ENCODE data around the gene DUSP22. TPM values are rescaled to one million over a fixed set of nuclear protein-coding genes. Genes with fewer than 3 reads are reported as not detected.
A peak's percentile ranks its signal among the peaks of the same experiment; 100 is the strongest.

Gene DUSP22
- total RNA-seq, 4 donors from 2014 or later: 35.4 to 213 (median 49.5) TPM

DNA sequence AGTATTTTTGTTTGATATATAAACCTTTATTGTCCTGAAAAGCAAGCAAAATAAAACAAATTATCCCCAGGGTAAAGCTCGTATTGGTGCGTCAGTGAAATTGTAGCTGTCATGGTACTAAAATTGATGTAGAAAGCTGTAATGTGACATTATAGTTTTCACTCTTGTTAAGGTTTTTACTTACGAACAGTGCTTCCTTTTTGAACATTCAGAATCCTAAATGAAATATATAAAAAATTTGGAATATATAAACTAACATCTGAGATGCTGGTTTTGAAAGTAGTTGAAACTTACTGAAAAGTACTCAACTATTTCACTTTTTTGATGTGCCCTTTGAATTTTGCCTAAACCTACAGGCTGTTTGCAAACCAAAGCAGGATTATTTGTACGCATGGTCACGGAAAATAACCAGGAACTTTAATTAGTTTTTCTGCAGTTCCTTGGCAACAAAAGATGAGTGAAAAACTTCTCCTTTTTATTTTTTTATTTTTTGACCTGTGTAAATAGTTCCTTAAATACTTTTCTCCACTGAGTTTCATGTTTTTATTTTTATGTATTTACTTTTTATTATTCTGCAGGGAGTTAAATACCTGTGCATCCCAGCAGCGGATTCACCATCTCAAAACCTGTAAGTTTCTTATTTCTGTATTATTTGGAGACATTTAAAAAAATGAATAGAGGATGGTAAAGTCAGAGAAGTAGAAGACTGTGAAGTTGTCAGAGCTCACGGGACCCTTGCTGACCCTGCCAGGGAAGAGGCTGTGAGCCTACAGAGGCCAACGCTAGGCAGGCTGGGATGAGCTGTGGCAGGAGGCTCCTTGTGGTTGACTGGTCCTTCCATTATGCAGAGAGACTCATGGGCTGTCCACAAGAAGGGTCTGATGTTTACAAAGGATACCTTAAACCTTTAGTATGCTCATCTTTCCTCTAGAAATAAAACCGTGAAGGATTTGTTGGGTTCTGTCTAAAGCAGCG lies 42.5 kb downstream of the DUSP22 start:
- H3K27me3 ChIP-seq: no peaks in the 10 kb centered on the region
- no peak overlapping the region for H3K4me3 ChIP-seq
- TF ChIP-seq, protein P1, sequence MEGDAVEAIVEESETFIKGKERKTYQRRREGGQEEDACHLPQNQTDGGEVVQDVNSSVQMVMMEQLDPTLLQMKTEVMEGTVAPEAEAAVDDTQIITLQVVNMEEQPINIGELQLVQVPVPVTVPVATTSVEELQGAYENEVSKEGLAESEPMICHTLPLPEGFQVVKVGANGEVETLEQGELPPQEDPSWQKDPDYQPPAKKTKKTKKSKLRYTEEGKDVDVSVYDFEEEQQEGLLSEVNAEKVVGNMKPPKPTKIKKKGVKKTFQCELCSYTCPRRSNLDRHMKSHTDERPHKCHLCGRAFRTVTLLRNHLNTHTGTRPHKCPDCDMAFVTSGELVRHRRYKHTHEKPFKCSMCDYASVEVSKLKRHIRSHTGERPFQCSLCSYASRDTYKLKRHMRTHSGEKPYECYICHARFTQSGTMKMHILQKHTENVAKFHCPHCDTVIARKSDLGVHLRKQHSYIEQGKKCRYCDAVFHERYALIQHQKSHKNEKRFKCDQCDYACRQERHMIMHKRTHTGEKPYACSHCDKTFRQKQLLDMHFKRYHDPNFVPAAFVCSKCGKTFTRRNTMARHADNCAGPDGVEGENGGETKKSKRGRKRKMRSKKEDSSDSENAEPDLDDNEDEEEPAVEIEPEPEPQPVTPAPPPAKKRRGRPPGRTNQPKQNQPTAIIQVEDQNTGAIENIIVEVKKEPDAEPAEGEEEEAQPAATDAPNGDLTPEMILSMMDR (IDR thresholded peaks at IDR 0.05): no peak
- TF ChIP-seq POLR2A (IDR thresholded peaks at IDR 0.05): no peak
- no peak for TF ChIP-seq POLR2AphosphoS5 (IDR thresholded peaks at IDR 0.05)
- no peak for TF ChIP-seq EP300 (IDR thresholded peaks at IDR 0.05; ENCODE audit: low read depth)
- 87 to 90% methylated on average over 10 of the region's 10 CpGs for WGBS, 2 donors (ENCODE audit: low coverage in 1 of 2)
- H3K4me1 ChIP-seq: peaks cover 3 to 22% (median 9%) of the 10 kb centered on the region in 4 donors
- in situ Hi-C loops (cut with MboI; ENCODE audit: low pct_ligation_motif_present in 1 of 4, low pct_unique_long_range_greater_than_20kb in 1 of 4, low sequenced_read_pairs in 3 of 4) (no loop called here), intact Hi-C loops (cut with DNase I; ENCODE audit: low total_unique reads) (no loop called here)
- DNase-seq: no peak
- no peaks in the 10 kb centered on the region for H3K9me3 ChIP-seq
- H3K27ac ChIP-seq: no peak overlapping the region
- H3K36me3 ChIP-seq: no peaks in the 10 kb centered on the region

GRCh38 chr6:335572-335971 lies 43.3 kb downstream of the DUSP22 start:
- intact Hi-C loops (cut with DNase I; ENCODE audit: low total_unique reads) (no loop called here), in situ Hi-C loops (cut with MboI; ENCODE audit: low pct_ligation_motif_present in 1 of 4, low pct_unique_long_range_greater_than_20kb in 1 of 4, low sequenced_read_pairs in 3 of 4) (no loop called here)
- WGBS, 2 donors (ENCODE audit: low coverage in 1 of 2): 85 to 88% methylated on average over 6 of the region's 6 CpGs
- H3K36me3 ChIP-seq: no peaks in the 10 kb centered on the region
- H3K4me3 ChIP-seq: no peak overlapping the region
- TF ChIP-seq POLR2AphosphoS5 (IDR thresholded peaks at IDR 0.05): no peak
- TF ChIP-seq EP300 (IDR thresholded peaks at IDR 0.05; ENCODE audit: low read depth): no peak
- no peak for TF ChIP-seq POLR2A (IDR thresholded peaks at IDR 0.05)
- TF ChIP-seq, protein P1 (IDR thresholded peaks at IDR 0.05): no peak
- no peak for DNase-seq
- no peaks in the 10 kb centered on the region for H3K9me3 ChIP-seq
- H3K4me1 ChIP-seq: peaks cover 3 to 17% (median 9%) of the 10 kb centered on the region in 4 donors
- H3K27me3 ChIP-seq: no peaks in the 10 kb centered on the region
- H3K27ac ChIP-seq: no peak overlapping the region

DNA sequence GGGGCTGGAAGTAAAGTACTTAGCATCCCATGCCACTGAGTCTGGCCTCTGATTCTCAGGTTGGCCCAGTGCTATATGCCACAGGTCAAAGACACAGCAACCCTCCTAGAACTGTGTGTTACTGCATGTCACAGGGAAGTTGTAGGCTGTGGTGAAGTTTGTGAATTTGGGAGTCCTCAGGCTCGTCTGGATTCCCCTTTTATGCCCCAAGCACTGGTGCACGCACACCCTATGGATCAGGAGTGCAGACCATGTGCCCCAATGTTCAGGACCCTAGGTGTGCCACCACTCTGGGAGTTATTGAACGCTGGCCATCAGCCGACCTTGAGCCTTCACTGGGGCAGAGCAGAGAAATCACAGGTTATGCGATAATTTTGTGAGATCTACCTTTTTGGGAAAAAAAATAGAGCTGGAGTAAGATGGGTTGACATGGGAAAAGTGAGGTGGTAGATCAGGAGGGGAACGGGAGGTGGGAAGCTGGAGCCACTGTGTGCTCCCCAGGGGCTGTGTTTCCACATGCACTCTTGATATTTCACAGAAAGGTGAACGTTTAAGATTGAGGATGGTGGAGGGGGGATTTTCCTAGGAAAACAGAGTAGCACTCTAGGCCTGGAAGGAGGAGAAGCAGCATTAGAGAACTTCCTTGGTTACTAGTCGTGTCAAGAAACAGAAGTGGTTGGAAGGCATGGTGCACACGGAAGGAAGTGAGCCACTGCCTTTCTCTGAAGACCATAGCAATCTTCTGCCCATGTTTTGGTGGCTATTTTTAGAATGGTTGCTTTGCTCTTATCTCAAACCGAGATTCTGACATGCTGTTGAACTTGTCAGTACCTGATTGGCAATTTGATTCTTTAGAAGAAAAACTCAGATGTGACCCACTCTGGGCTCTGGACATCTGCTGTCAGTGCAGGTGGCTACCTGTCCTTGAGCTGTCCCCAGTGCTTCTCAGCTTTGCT lies 44.1 kb downstream of the DUSP22 start:
- intact Hi-C loops (cut with DNase I; ENCODE audit: low total_unique reads): no loop called here
- Histone ChIP-seq H3K27me3 (no peaks in the 10 kb centered on the region), H3K4me1 (peaks cover 3 to 8% (median 5%) of the 10 kb centered on the region in 4 donors), H3K36me3 (no peaks in the 10 kb centered on the region), H3K27ac (peak overlapping the region in 2 of 4 donors; percentile 0 to 44), H3K9me3 (no peaks in the 10 kb centered on the region), H3K4me3 (no peak overlapping the region)
- in situ Hi-C loops (cut with MboI; ENCODE audit: low pct_ligation_motif_present in 1 of 4, low pct_unique_long_range_greater_than_20kb in 1 of 4, low sequenced_read_pairs in 3 of 4): no loop called here
- DNase-seq: peak; percentile 44
- TF ChIP-seq POLR2AphosphoS5 (IDR thresholded peaks at IDR 0.05) (peak in 1 of 3 donors; percentile 40), EP300 (IDR thresholded peaks at IDR 0.05; ENCODE audit: low read depth) (no peak)
- WGBS, 2 donors (ENCODE audit: low coverage in 1 of 2): 65 to 71% methylated on average over 10 of the region's 10 CpGs

GRCh38 chr6:337805-338368 lies 45.6 kb downstream of the DUSP22 start:
- H3K27ac ChIP-seq: peak overlapping the region in 1 of 4 donors; percentile 44
- TF ChIP-seq POLR2AphosphoS5 (IDR thresholded peaks at IDR 0.05) (no peak), POLR2A (IDR thresholded peaks at IDR 0.05) (no peak), EP300 (IDR thresholded peaks at IDR 0.05; ENCODE audit: low read depth) (no peak)
- TF ChIP-seq, protein P1 (IDR thresholded peaks at IDR 0.05): no peak
- H3K4me3 ChIP-seq: no peak overlapping the region
- no peaks in the 10 kb centered on the region for H3K36me3 ChIP-seq
- no peaks in the 10 kb centered on the region for H3K9me3 ChIP-seq
- intact Hi-C loops (cut with DNase I; ENCODE audit: low total_unique reads) (no loop called here), in situ Hi-C loops (cut with MboI; ENCODE audit: low pct_ligation_motif_present in 1 of 4, low pct_unique_long_range_greater_than_20kb in 1 of 4, low sequenced_read_pairs in 3 of 4) (no loop called here)
- no peaks in the 10 kb centered on the region for H3K27me3 ChIP-seq
- WGBS, 2 donors (ENCODE audit: low coverage in 1 of 2): 69 to 70% methylated on average over 10 of the region's 10 CpGs
- DNase-seq: no peak
- peaks cover 0 to 4% (median 0%) of the 10 kb centered on the region in 4 donors for H3K4me1 ChIP-seq
